ENCODE results near the gene KCNH4.

DNA sequence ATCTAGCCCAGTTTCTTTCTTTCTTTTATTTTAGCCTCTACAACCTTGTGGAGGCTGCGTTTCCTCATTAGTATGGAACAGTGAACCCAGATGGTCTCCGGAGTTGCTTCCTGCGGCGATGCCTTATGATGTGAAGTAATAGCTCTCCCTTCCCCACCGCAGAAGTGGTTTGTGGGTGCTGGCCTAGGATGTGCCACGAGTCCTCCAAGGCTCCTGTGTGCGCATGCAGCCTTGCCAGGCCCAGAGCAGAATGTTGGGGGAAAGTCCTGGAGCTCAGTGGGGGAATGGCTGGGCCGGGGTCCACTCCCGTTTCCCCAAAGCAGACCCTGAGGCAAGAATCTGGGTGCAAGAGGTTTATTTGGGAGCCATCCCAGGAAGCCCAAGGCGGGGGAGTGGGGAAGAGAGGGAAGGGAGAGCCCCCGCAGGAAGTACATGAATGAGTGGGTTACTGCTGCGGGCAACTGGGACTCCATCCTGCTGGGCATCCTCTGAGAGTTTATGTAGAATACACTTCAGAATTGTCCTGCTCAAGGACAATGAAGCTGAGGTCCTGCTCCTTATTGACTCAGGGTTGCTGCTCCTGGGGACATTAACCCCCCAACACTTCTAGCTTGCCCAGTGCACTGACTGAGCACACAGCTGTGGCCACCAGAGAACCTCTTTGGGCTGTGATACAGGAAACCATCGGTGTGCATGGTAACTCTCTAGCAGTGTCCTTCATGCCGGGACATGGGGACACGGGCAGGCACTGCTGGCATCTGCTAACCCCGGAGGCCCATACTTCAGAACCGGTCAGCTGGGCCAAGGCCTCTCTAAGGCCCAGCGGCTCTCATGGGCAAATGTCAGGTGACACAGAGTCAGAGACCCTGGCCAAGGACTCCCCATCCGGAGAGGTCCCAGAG, 8.1 kb upstream of the KCNH4 start:
- TF ChIP-seq CTCF (IDR thresholded peaks at IDR 0.05) (no peak), POLR2A (IDR thresholded peaks at IDR 0.05) (no peak)
